Tibial artery (tissue), 4 donors: ENCODE data around the gene ASCL2.

Source experiments
- DNase-seq, 2 donors: peaks; one replicate each; pipeline ENCODE4 v3.0.0-alpha.2; 2019
- H3K27ac ChIP-seq, 2 donors: fragments of 200-600 bp; sonication (generic) in 1 of 2; 1 replicate in 1 of 2; 2 replicates in 1 of 2; pipeline ENCODE4 v1.5.1; 2018 to 2019; ENCODE audit warnings: mild to moderate bottlenecking in 1 of 2
- H3K27me3 ChIP-seq, 2 donors: fragments of 200-600 bp; sonication (generic) in 1 of 2; one replicate each; pipeline versions ENCODE4 v1.5.1 to v1.6.0; 2016 to 2019
- H3K36me3 ChIP-seq, 3 donors: fragments of 200-600 bp; sonication (generic) in 2 of 3; one replicate each; pipeline ENCODE4 v1.5.1; 2016 to 2019; ENCODE audit warnings: mild to moderate bottlenecking in 2 of 3
- H3K4me1 ChIP-seq, 4 donors: fragments of 200-600 bp; sonication (generic) in 2 of 4; 1 replicate in 3 of 4; 2 replicates in 1 of 4; pipeline ENCODE4 v1.5.1; 2016 to 2019
- H3K4me3 ChIP-seq, 2 donors: fragments of 200-600 bp; sonication (generic) in 1 of 2; 1 replicate in 1 of 2; 2 replicates in 1 of 2; pipeline ENCODE4 v1.5.1; 2018 to 2019; ENCODE audit warnings: mild to moderate bottlenecking in 2 of 2
- H3K9me3 ChIP-seq, 3 donors: fragments of 200-600 bp; sonication (generic) in 1 of 3; one replicate each; pipeline ENCODE4 v1.5.1; 2016 to 2019
- intact Hi-C: fragments of 100-400 bp; cut with DNase I; formaldehyde crosslinking; loops from one replicate; pipeline ENCODE4 v1.15.0; 2023; ENCODE audit warnings: low total_unique reads
- TF ChIP-seq, protein P1 (sequence below), 2 experiments: fragments of 200-600 bp in 1 of 2; fragments of 450-650 bp in 1 of 2; IDR thresholded peaks; one replicate each; pipeline ENCODE4 v1.5.1; 2017 to 2019; ENCODE audit warnings: antibody characterized with exemption in 2 of 2, mild to moderate bottlenecking in 1 of 2, moderate library complexity in 1 of 2

Gene ASCL2

DNA sequence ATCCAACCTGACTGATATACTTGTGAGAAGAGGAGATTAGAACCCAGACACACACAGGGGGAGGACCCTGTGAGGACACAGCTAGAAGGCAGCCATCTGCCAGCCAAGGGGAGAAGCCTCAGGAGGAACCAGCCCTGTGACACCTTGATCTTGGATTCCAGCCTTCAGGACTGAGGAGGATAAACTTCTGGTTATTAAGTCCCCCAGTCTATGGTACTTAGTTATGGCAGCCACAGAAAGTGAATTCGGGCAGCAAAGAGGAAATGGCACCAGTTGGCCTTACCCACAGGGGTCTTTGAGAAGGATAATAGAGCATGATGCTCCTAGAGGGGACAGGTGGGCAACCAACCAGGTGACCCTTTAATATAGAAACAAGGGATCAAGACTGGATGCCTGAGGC lies 49.4 kb downstream of the ASCL2 start:
- Histone ChIP-seq H3K27me3 (peaks cover 0 to 30% of the 10 kb centered on the region in 2 donors), H3K27ac (no peak overlapping the region), H3K36me3 (no peaks in the 10 kb centered on the region), H3K4me1 (no peaks in the 10 kb centered on the region), H3K9me3 (peaks cover 0 to 7% (median 0%) of the 10 kb centered on the region in 3 donors), H3K4me3 (no peak overlapping the region)
- DNase-seq, result no peak
- intact Hi-C loops, result no loop called here
- TF ChIP-seq, protein P1, sequence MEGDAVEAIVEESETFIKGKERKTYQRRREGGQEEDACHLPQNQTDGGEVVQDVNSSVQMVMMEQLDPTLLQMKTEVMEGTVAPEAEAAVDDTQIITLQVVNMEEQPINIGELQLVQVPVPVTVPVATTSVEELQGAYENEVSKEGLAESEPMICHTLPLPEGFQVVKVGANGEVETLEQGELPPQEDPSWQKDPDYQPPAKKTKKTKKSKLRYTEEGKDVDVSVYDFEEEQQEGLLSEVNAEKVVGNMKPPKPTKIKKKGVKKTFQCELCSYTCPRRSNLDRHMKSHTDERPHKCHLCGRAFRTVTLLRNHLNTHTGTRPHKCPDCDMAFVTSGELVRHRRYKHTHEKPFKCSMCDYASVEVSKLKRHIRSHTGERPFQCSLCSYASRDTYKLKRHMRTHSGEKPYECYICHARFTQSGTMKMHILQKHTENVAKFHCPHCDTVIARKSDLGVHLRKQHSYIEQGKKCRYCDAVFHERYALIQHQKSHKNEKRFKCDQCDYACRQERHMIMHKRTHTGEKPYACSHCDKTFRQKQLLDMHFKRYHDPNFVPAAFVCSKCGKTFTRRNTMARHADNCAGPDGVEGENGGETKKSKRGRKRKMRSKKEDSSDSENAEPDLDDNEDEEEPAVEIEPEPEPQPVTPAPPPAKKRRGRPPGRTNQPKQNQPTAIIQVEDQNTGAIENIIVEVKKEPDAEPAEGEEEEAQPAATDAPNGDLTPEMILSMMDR (IDR thresholded peaks at IDR 0.05), result no peak

DNA sequence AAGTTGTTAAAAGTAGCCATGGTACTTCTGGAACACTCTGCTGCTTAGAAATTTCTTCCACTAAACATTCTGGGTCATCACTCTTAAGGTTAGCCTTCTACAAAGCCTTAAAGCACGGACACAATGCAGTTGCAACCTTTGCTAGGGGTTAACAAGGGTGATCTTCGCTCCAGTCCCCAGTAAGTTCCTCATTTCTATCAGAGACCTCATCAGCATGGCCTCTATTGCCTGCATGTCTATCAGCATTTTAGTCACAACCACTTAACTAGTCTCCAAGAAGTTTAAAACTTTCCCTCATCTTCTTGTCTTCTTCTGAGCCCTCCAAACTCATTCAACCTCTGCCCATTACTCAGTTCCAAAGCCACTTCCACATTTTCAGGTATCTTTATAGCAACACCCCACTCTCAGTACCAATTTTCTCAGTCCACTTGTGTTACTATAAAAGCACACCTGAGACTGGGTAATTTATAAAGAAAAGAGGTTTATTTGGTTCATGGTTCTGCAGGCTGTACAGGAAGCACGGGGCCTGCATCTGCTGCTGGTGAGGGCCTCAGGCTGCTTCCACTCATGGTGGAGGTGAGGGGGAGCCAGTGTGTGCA lies 50.1 kb downstream of the ASCL2 start:
- TF ChIP-seq, protein P1 (IDR thresholded peaks at IDR 0.05), result no peak
- H3K27ac ChIP-seq, result no peak overlapping the region
- peaks cover 0 to 7% (median 0%) of the 10 kb centered on the region in 3 donors for H3K9me3 ChIP-seq
- no peaks in the 10 kb centered on the region for H3K36me3 ChIP-seq
- H3K27me3 ChIP-seq, result peaks cover 0 to 37% of the 10 kb centered on the region in 2 donors
- no peak for DNase-seq
- no peaks in the 10 kb centered on the region for H3K4me1 ChIP-seq
- H3K4me3 ChIP-seq, result no peak overlapping the region
- intact Hi-C loops, result no loop called here

DNA sequence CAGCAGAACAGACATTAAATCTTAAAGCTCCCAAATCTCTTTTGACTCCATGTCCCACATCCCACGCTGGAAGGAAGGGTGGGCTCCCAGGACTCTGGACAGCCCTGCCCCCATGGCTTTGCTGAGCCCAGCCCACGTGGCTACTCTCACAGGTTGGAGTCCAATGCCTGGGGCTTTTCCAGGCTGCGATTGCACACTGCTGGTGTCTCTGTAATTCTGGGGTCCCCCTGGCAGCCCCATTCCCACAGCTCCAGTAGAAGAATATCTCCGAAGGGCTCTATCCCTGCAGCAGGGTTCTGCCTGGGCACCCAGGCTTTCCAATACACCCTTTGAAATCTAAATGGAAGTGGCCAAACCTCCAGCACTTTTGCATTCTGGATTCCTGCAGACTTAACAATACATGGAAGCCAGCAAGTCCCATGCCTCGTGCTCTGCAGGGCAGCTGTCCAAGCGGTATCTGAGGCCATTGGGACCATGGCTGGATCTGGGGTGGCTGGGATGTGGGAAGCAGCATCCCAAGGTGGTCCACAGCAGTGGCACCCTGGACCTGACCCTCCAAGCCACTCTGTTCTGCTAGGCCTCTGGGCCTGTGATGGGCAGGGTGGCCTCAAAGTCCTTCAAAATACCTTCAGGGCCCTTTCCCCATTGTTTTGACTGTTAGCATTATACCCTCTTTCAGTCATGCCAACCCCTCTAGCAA lies 50.9 kb downstream of the ASCL2 start:
- intact Hi-C loops, result no loop called here
- TF ChIP-seq, protein P1 (IDR thresholded peaks at IDR 0.05), result no peak
- Histone ChIP-seq H3K27me3 (peaks cover 0 to 45% of the 10 kb centered on the region in 2 donors), H3K27ac (no peak overlapping the region), H3K9me3 (peaks cover 0 to 7% (median 0%) of the 10 kb centered on the region in 3 donors), H3K4me1 (no peaks in the 10 kb centered on the region), H3K36me3 (no peaks in the 10 kb centered on the region), H3K4me3 (no peak overlapping the region)
- DNase-seq, result no peak
